CD14-positive monocyte (primary cell): ENCODE results near the gene KCNK3. TPM values are rescaled to one million over a fixed set of nuclear protein-coding genes. Genes with fewer than 3 reads are reported as not detected.

ENCODE experiments used
- DNase-seq, 3 donors: peaks; one replicate each; pipeline ENCODE4 v3.0.0-alpha.2; 2011 to 2022
- H2AFZ ChIP-seq: 2 replicates; pipeline ENCODE4 v1.6.0; 2012; ENCODE audit warnings: mild to moderate bottlenecking, low read depth, low read length, inconsistent platforms; ENCODE audit not compliant: insufficient read depth, poor library complexity, severe bottlenecking
- H3K27ac ChIP-seq, 2 donors: 1 replicate in 1 of 2; 2 replicates in 1 of 2; pipeline ENCODE4 v1.5.1; 2012 to 2013; ENCODE audit warnings: low read length in 2 of 2, control low read depth in 1 of 2, inconsistent platforms in 1 of 2, low read depth in 1 of 2, mild to moderate bottlenecking in 1 of 2
- H3K27me3 ChIP-seq, 2 donors: one replicate each; pipeline versions ENCODE4 v1.6.0 to v1.6.1; 2011 to 2013; ENCODE audit warnings: low read length in 2 of 2; ENCODE audit not compliant: control insufficient read depth in 2 of 2, insufficient read depth in 2 of 2
- H3K36me3 ChIP-seq, 2 donors: replicated peaks in 1 of 2; 1 replicate in 1 of 2; 2 replicates in 1 of 2; pipeline versions ENCODE4 v1.5.1 to v1.6.1; 2012 to 2013; ENCODE audit warnings: low read length in 2 of 2, control low read depth in 1 of 2, inconsistent platforms in 1 of 2, mild to moderate bottlenecking in 1 of 2; ENCODE audit not compliant: insufficient read depth in 2 of 2, control insufficient read depth in 1 of 2
- H3K4me1 ChIP-seq, 2 donors: 1 replicate in 1 of 2; 2 replicates in 1 of 2; pipeline versions ENCODE4 v1.5.1 to v1.6.1; 2012 to 2013; ENCODE audit warnings: low read length in 2 of 2, control low read depth in 1 of 2, inconsistent platforms in 1 of 2, mild to moderate bottlenecking in 1 of 2, moderate library complexity in 1 of 2; ENCODE audit not compliant: insufficient read depth in 2 of 2, control insufficient read depth in 1 of 2
- H3K4me2 ChIP-seq: replicated peaks from 2 replicates; pipeline ENCODE3; 2012; ENCODE audit warnings: low read length, moderate library complexity, mild to moderate bottlenecking; ENCODE audit not compliant: poor library complexity, severe bottlenecking; ENCODE audit errors: extremely low read depth
- H3K4me3 ChIP-seq, 3 experiments: fragments of 200-600 bp in 1 of 3; sonication (generic) in 1 of 3; replicated peaks in 1 of 3; 1 replicate in 2 of 3; 2 replicates in 1 of 3; pipeline ENCODE4 v1.5.1; 2011 to 2013; ENCODE audit warnings: low read length in 3 of 3, mild to moderate bottlenecking in 3 of 3, control low read depth in 2 of 3, low read depth in 2 of 3, inconsistent platforms in 1 of 3, moderate library complexity in 1 of 3
- H3K79me2 ChIP-seq: 2 replicates; pipeline ENCODE4 v1.6.0; 2012; ENCODE audit warnings: mild to moderate bottlenecking, control low read depth, inconsistent platforms, low read length, moderate library complexity; ENCODE audit not compliant: insufficient read depth
- H3K9ac ChIP-seq: 2 replicates; pipeline ENCODE4 v1.6.0; 2017; ENCODE audit warnings: low read length, mild to moderate bottlenecking; ENCODE audit not compliant: insufficient read depth, poor library complexity, severe bottlenecking
- H3K9me3 ChIP-seq, 2 donors: replicated peaks in 1 of 2; 1 replicate in 1 of 2; 2 replicates in 1 of 2; pipeline versions ENCODE4 v1.5.1 to v1.6.1; 2012 to 2013; ENCODE audit warnings: low read length in 2 of 2, control low read depth in 1 of 2; ENCODE audit not compliant: control insufficient read depth in 1 of 2, insufficient read depth in 1 of 2
- H4K20me1 ChIP-seq: 2 replicates; pipeline ENCODE4 v1.6.0; 2012; ENCODE audit warnings: mild to moderate bottlenecking, low read length, control low read depth, moderate library complexity; ENCODE audit not compliant: insufficient read depth
- H3K27ac Mint-ChIP-seq, 7 donors: one replicate each; pipeline ENCODE4 v1.8.0; 2020; ENCODE audit warnings: mild to moderate bottlenecking in 7 of 7, mixed read lengths in 7 of 7, moderate library complexity in 6 of 7, inconsistent platforms in 2 of 7
- H3K27me3 Mint-ChIP-seq, 3 donors: one replicate each; pipeline ENCODE4 v1.8.0; 2021 to 2022; ENCODE audit warnings: low read depth in 3 of 3, mild to moderate bottlenecking in 3 of 3, mixed read lengths in 3 of 3, moderate library complexity in 3 of 3, inconsistent platforms in 1 of 3
- H3K36me3 Mint-ChIP-seq, 2 donors: one replicate each; pipeline ENCODE4 v1.8.0; 2020; ENCODE audit warnings: mixed read lengths in 2 of 2, inconsistent platforms in 1 of 2, mild to moderate bottlenecking in 1 of 2
- H3K4me1 Mint-ChIP-seq: one replicate; pipeline ENCODE4 v1.8.0; 2020; ENCODE audit warnings: mild to moderate bottlenecking, mixed read lengths
- H3K4me3 Mint-ChIP-seq, 2 donors: one replicate each; pipeline ENCODE4 v1.8.0; 2020; ENCODE audit warnings: mild to moderate bottlenecking in 2 of 2, mixed read lengths in 2 of 2, moderate library complexity in 1 of 2
- H3K9me3 Mint-ChIP-seq, 7 donors: one replicate each; pipeline ENCODE4 v1.8.0; 2020 to 2022; ENCODE audit warnings: mixed read lengths in 7 of 7, mild to moderate bottlenecking in 6 of 7, moderate library complexity in 6 of 7, inconsistent platforms in 2 of 7
- CTCF ChIP-seq: fragments of 200-600 bp; IDR thresholded peaks from one replicate; pipeline ENCODE4 v1.8.0; 2022; ENCODE audit warnings: antibody characterized with exemption, mild to moderate bottlenecking
- WGBS: methylation state at CpG from one replicate; pipeline ENCODE4 v1.1.5; 2013; ENCODE audit warnings: missing lambda C conversion rate; ENCODE audit not compliant: insufficient coverage; 5-methylcytosine and 5-hydroxymethylcytosine counted together
- intact Hi-C, 2 donors: fragments of 100-400 bp; cut with micrococcal nuclease; formaldehyde crosslinking; loops; one replicate each; pipeline versions ENCODE4 v1.15.0 to v1.15.1; 2023
- polyA plus RNA-seq, 3 donors: library from polyadenylated mRNA; depleted of rRNA in 1 of 3; unstranded in 2 of 3; stranded (reverse) in 1 of 3; fragments of 300-500 nt in 2 of 3; fragments of >200 nt in 1 of 3; fragmentation: Illumina TruSeq in 2 of 3; gene quantifications; 1 replicate in 2 of 3; 2 replicates in 1 of 3; pipeline ENCODE4 v1.2.3, GENCODE V29; 2012 to 2021

KCNK3 gene
- polyA plus RNA-seq, 3 donors, result not detected

GRCh38 chr2:26674002-26674751 lies 18.3 kb upstream of the KCNK3 start:
- no peaks in the 10 kb centered on the region for H4K20me1 ChIP-seq
- H3K9me3 ChIP-seq, result no peaks in the 10 kb centered on the region
- Mint-ChIP-seq H3K36me3 (no peaks in the 10 kb centered on the region), H3K4me1 (no peaks in the 10 kb centered on the region), H3K27ac (no peak overlapping the region), H3K9me3 (peaks cover 0 to 6% (median 0%) of the 10 kb centered on the region in 7 donors), H3K27me3 (peaks cover 14 to 19% (median 17%) of the 10 kb centered on the region in 3 donors), H3K4me3 (no peak overlapping the region)
- H3K27ac ChIP-seq, result no peak overlapping the region
- no peaks in the 10 kb centered on the region for H3K36me3 ChIP-seq
- peaks cover 0 to 3% of the 10 kb centered on the region in 2 donors for H3K27me3 ChIP-seq
- no peaks in the 10 kb centered on the region for H3K4me1 ChIP-seq
- H3K79me2 ChIP-seq, result no peaks in the 10 kb centered on the region
- intact Hi-C loops, result no loop called here
- DNase-seq, result no peak
- H3K4me2 ChIP-seq, result no peak overlapping the region
- H3K4me3 ChIP-seq, result no peak overlapping the region
- TF ChIP-seq CTCF, result no peak
- WGBS, result 95% methylated on average over 9 of the region's 14 CpGs
- no peak overlapping the region for H3K9ac ChIP-seq
- H2AFZ ChIP-seq, result no peak overlapping the region

- no peaks in the 10 kb centered on the region for H4K20me1 ChIP-seq
- no peaks in the 10 kb centered on the region for H3K79me2 ChIP-seq
- no peaks in the 10 kb centered on the region for H3K9me3 ChIP-seq
- Mint-ChIP-seq H3K27me3 (peaks cover 12 to 21% (median 16%) of the 10 kb centered on the region in 3 donors), H3K36me3 (no peaks in the 10 kb centered on the region), H3K9me3 (peaks cover 0 to 6% (median 0%) of the 10 kb centered on the region in 7 donors), H3K4me1 (peaks cover 1% of the 10 kb centered on the region), H3K27ac (no peak overlapping the region), H3K4me3 (no peak overlapping the region)
- no peak overlapping the region for H3K4me2 ChIP-seq
- DNase-seq, result no peak
- no peaks in the 10 kb centered on the region for H3K36me3 ChIP-seq
- H3K4me3 ChIP-seq, result no peak overlapping the region
- H3K27ac ChIP-seq, result no peak overlapping the region
- H3K9ac ChIP-seq, result no peak overlapping the region
- H3K4me1 ChIP-seq, result no peaks in the 10 kb centered on the region
- H2AFZ ChIP-seq, result no peak overlapping the region
- H3K27me3 ChIP-seq, result peaks cover 0 to 3% of the 10 kb centered on the region in 2 donors
- WGBS, result 89% methylated on average over 9 of the region's 13 CpGs
- no peak for TF ChIP-seq CTCF
- intact Hi-C loops, result no loop called here
Measured at GRCh38 chr2:26674771-26675170, 17.8 kb upstream of the KCNK3 start.
